Ishikawa (cell line): ENCODE results near the gene GLI3.

Source experiments
- EGR1 ChIP-seq: IDR thresholded peaks from 2 replicates; pipeline ENCODE4 v1.6.1; 2012
- EP300 ChIP-seq: IDR thresholded peaks from 2 replicates; pipeline ENCODE4 v1.6.1; 2012; ENCODE audit warnings: borderline replicate concordance
- TAF1 ChIP-seq: IDR thresholded peaks from 2 replicates; pipeline ENCODE4 v1.6.1; 2012; ENCODE audit warnings: low read depth, mild to moderate bottlenecking
- YY1 ChIP-seq: IDR thresholded peaks from 2 replicates; pipeline ENCODE4 v1.6.1; 2012; ENCODE audit warnings: low read depth

DNA sequence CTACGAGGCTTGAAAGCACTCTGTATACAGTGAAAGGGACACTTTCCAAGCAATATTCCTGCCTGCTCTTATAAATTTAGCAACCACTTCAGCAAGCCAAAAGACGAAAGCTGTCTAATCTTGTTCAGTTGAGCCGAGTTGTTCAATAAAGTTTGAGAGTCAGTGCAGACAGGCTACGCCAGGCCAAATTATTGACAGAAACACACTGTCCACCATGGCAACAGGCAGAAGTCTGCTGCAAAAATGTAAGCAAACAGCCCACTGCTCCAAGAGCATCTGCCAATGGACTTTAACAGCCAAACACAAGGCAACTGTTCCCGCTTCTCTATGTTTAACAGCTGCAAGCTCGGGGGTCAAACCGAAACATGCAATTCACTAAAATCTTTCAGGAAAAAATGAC is 85.7 kb downstream of the GLI3 start:
- TF ChIP-seq TAF1: no peak
- TF ChIP-seq EP300: no peak
- no peak for TF ChIP-seq YY1
- no peak for TF ChIP-seq EGR1
